Liver (tissue), 9 donors: ENCODE data around the gene LRRC25. TPM values are rescaled to one million over a fixed set of nuclear protein-coding genes. Genes with fewer than 3 reads are reported as not detected.

Experiments
- DNase-seq: peaks from one replicate; pipeline ENCODE4 v3.0.0-alpha.2; 2017; ENCODE audit warnings: low spot score
- H3K27ac ChIP-seq, 2 donors: one replicate each; pipeline ENCODE4 v1.7.0; 2013; ENCODE audit warnings: inconsistent platforms in 2 of 2, low read length in 2 of 2, control low read depth in 1 of 2, low read depth in 1 of 2, mild to moderate bottlenecking in 1 of 2
- H3K27me3 ChIP-seq, 4 donors: one replicate each; pipeline versions ENCODE4 v1.6.1 to v1.7.0; 2013; ENCODE audit warnings: low read length in 3 of 4, inconsistent platforms in 1 of 4, mild to moderate bottlenecking in 1 of 4, moderate library complexity in 1 of 4; ENCODE audit not compliant: control insufficient read depth in 4 of 4, insufficient read depth in 4 of 4
- H3K36me3 ChIP-seq, 4 donors: one replicate each; pipeline versions ENCODE4 v1.6.1 to v1.7.0; 2013; ENCODE audit warnings: low read length in 3 of 4, mild to moderate bottlenecking in 3 of 4, low read depth in 1 of 4, moderate library complexity in 1 of 4; ENCODE audit not compliant: control insufficient read depth in 4 of 4, insufficient read depth in 3 of 4
- H3K4me1 ChIP-seq, 4 donors: one replicate each; pipeline versions ENCODE4 v1.6.1 to v1.7.0; 2013; ENCODE audit warnings: low read length in 3 of 4, mild to moderate bottlenecking in 3 of 4, moderate library complexity in 1 of 4; ENCODE audit not compliant: control insufficient read depth in 4 of 4, insufficient read depth in 4 of 4
- H3K4me3 ChIP-seq, 3 donors: one replicate each; pipeline versions ENCODE4 v1.6.1 to v1.7.0; 2013; ENCODE audit warnings: low read length in 3 of 3, control low read depth in 1 of 3, low read depth in 1 of 3, mild to moderate bottlenecking in 1 of 3
- H3K9ac ChIP-seq, 2 donors: one replicate each; pipeline ENCODE4 v1.7.0; 2013; ENCODE audit warnings: low read length in 2 of 2, mild to moderate bottlenecking in 2 of 2, moderate library complexity in 2 of 2, control low read depth in 1 of 2, low read depth in 1 of 2
- H3K9me3 ChIP-seq, 4 donors: one replicate each; pipeline versions ENCODE4 v1.6.1 to v1.7.0; 2013; ENCODE audit warnings: low read length in 3 of 4; ENCODE audit not compliant: control insufficient read depth in 4 of 4
- ATF3 ChIP-seq: IDR thresholded peaks from 2 replicates; pipeline ENCODE4 v1.6.1; 2016; ENCODE audit warnings: antibody characterized with exemption
- CTCF ChIP-seq: fragments of 150-350 bp; IDR thresholded peaks from 2 replicates; pipeline ENCODE4 v1.5.1; 2017; ENCODE audit warnings: improper control_type of control experiment, low read depth, low read length; ENCODE audit not compliant: missing input control
- EGR1 ChIP-seq, 2 donors: IDR thresholded peaks; 2 replicates each; pipeline ENCODE4 v1.6.1; 2016 to 2018; ENCODE audit warnings: antibody characterized with exemption in 2 of 2, low read depth in 2 of 2
- FOXA1 ChIP-seq: IDR thresholded peaks from 2 replicates; pipeline ENCODE4 v1.6.1; 2016; ENCODE audit warnings: antibody characterized with exemption
- FOXA2 ChIP-seq: IDR thresholded peaks from 2 replicates; pipeline ENCODE4 v1.6.1; 2016; ENCODE audit warnings: antibody characterized with exemption
- GABPA ChIP-seq, 2 donors: IDR thresholded peaks in 1 of 2; conservative IDR thresholded peaks in 1 of 2; 2 replicates each; pipeline ENCODE4 v1.6.1; 2016; ENCODE audit warnings: antibody characterized with exemption in 2 of 2, mild to moderate bottlenecking in 1 of 2, moderate library complexity in 1 of 2
- HNF4A ChIP-seq, 2 donors: conservative IDR thresholded peaks; 2 replicates each; pipeline ENCODE4 v1.6.1; 2016; ENCODE audit warnings: antibody characterized with exemption in 2 of 2, mild to moderate bottlenecking in 2 of 2
- HNF4G ChIP-seq: IDR thresholded peaks from 2 replicates; pipeline ENCODE4 v1.6.1; 2016; ENCODE audit warnings: antibody characterized with exemption
- JUND ChIP-seq, 2 donors: IDR thresholded peaks; 2 replicates each; pipeline ENCODE4 v1.6.1; 2016; ENCODE audit warnings: antibody characterized with exemption in 2 of 2
- MAX ChIP-seq: IDR thresholded peaks from 2 replicates; pipeline ENCODE4 v1.6.1; 2016; ENCODE audit warnings: antibody characterized with exemption
- NR2F2 ChIP-seq: IDR thresholded peaks from 2 replicates; pipeline ENCODE4 v1.6.1; 2016; ENCODE audit warnings: antibody characterized with exemption
- RAD21 ChIP-seq, 2 donors: IDR thresholded peaks; 2 replicates each; pipeline ENCODE4 v1.6.1; 2016; ENCODE audit warnings: antibody characterized with exemption in 2 of 2, mild to moderate bottlenecking in 2 of 2
- REST ChIP-seq: IDR thresholded peaks from 2 replicates; pipeline ENCODE4 v1.6.1; 2016; ENCODE audit warnings: antibody characterized with exemption, mild to moderate bottlenecking
- RXRA ChIP-seq, 2 donors: IDR thresholded peaks; 2 replicates each; pipeline ENCODE4 v1.6.1; 2017 to 2018; ENCODE audit warnings: antibody characterized with exemption in 2 of 2, mild to moderate bottlenecking in 1 of 2
- SP1 ChIP-seq: IDR thresholded peaks from 2 replicates; pipeline ENCODE4 v1.6.1; 2018; ENCODE audit warnings: antibody characterized with exemption, mild to moderate bottlenecking
- TAF1 ChIP-seq: conservative IDR thresholded peaks from 2 replicates; pipeline ENCODE4 v1.6.1; 2016; ENCODE audit warnings: antibody characterized with exemption, mild to moderate bottlenecking
- ZBTB33 ChIP-seq: IDR thresholded peaks from 2 replicates; pipeline ENCODE4 v1.6.1; 2016; ENCODE audit warnings: antibody characterized with exemption
- whole genome bisulfite sequencing: extraction: QIAGEN DNeasy Blood & Tissue Kit; methylation state at CpG from one replicate; pipeline ENCODE4 v1.1.7; 2013; 5-methylcytosine and 5-hydroxymethylcytosine counted together
- polyA plus RNA-seq, 2 donors: library from polyadenylated mRNA; stranded (reverse) in 1 of 2; unstranded in 1 of 2; fragments of 200-250 nt in 1 of 2; fragments of >200 nt in 1 of 2; fragmentation: Nextera tagmentation in 1 of 2; extraction: Ambion mirVana in 1 of 2; gene quantifications; one replicate each; pipeline versions ENCODE4 v1.2.1 to v1.2.3, GENCODE V29; 2013 to 2015
- total RNA-seq, 2 donors: library from RNA; depleted of rRNA; stranded (reverse); fragments of >200 nt; gene quantifications; one replicate each; pipeline ENCODE4 v1.2.3, GENCODE V29; 2014
- donor health status: healthy.
- donor health status: healthy.
- donor health status: healthy.
- donor health status: healthy.
- donor health status: healthy.

LRRC25 gene
- total and polyA plus RNA-seq, 4 donors, result 2.3 to 13.4 (median 6.9) TPM

GRCh38 chr19:18362934-18363542 is 34.4 kb downstream of the LRRC25 start (continued):
- TF ChIP-seq CTCF (no peak), GABPA (IDR thresholded peaks at IDR 0.05 in 1 of 2, conservative IDR thresholded peaks at IDR 0.05 in 1 of 2) (no peak)

- H3K9me3 ChIP-seq, result no peaks in the 10 kb centered on the region
- H3K27me3 ChIP-seq, result no peaks in the 10 kb centered on the region
- no peak overlapping the region for H3K27ac ChIP-seq
- 96% methylated on average over 8 of the region's 8 CpGs for WGBS
- TF ChIP-seq ATF3, result no peak
- no peak for TF ChIP-seq ZBTB33
- TF ChIP-seq EGR1 (IDR thresholded peaks at IDR 0.05; ENCODE audit: low read depth in 2 of 2), result no peak
- TF ChIP-seq MAX, result no peak
- TF ChIP-seq JUND (IDR thresholded peaks at IDR 0.05), result no peak
- no peak for TF ChIP-seq GABPA (IDR thresholded peaks at IDR 0.05 in 1 of 2, conservative IDR thresholded peaks at IDR 0.05 in 1 of 2)
- no peak for TF ChIP-seq RXRA (IDR thresholded peaks at IDR 0.05)
- no peak for TF ChIP-seq REST
- no peak for TF ChIP-seq FOXA1
- no peak for TF ChIP-seq NR2F2
- TF ChIP-seq SP1, result no peak
- TF ChIP-seq HNF4G, result no peak
- no peak for TF ChIP-seq HNF4A (conservative IDR thresholded peaks at IDR 0.05)
- no peak for TF ChIP-seq FOXA2
- TF ChIP-seq TAF1, result no peak
- TF ChIP-seq RAD21 (IDR thresholded peaks at IDR 0.05), result no peak
- no peak for TF ChIP-seq CTCF
- peaks cover 3 to 31% (median 19%) of the 10 kb centered on the region in 4 donors for H3K36me3 ChIP-seq
- H3K4me3 ChIP-seq, result no peak overlapping the region
- peaks cover 10 to 13% (median 12%) of the 10 kb centered on the region in 4 donors for H3K4me1 ChIP-seq
- no peak for DNase-seq
- H3K9ac ChIP-seq, result no peak overlapping the region
Measured at GRCh38 chr19:18361646-18362045, 35.8 kb downstream of the LRRC25 start.
